HepG2 (cell line): ENCODE measurements around the gene USP10.

Source experiments
- ATF1 ChIP-seq: IDR thresholded peaks from 2 replicates; pipeline ENCODE4 v1.6.1; 2016; ENCODE audit warnings: mild to moderate bottlenecking, control low read depth
- BRCA1 ChIP-seq: sonication (generic); formaldehyde crosslinking; IDR thresholded peaks from 2 replicates; pipeline ENCODE4 v1.4.0; 2020; ENCODE audit warnings: missing genetic modification reagents
- EP300 ChIP-seq, 3 experiments: sonication (generic) in 1 of 3; formaldehyde crosslinking in 1 of 3; IDR thresholded peaks; 2 replicates each; pipeline versions ENCODE4 v1.5.1 to v1.6.1; 2011 to 2020; ENCODE audit warnings: low read depth in 2 of 3, low read length in 2 of 3, borderline replicate concordance in 1 of 3, improper control_type of control experiment in 1 of 3, mild to moderate bottlenecking in 1 of 3, missing genetic modification reagents in 1 of 3, moderate library complexity in 1 of 3
- GTF2F1 ChIP-seq: fragments of 150-350 bp; IDR thresholded peaks from 2 replicates; pipeline ENCODE4 v1.6.1; 2014; ENCODE audit warnings: low read length
- NFYB ChIP-seq: sonication (generic); formaldehyde crosslinking; IDR thresholded peaks from 2 replicates; pipeline ENCODE4 v1.4.0; 2020; ENCODE audit warnings: missing genetic modification reagents
- NPAS2 ChIP-seq: sonication (generic); formaldehyde crosslinking; IDR thresholded peaks from 2 replicates; pipeline ENCODE4 v1.8.0; 2022; ENCODE audit warnings: mild to moderate bottlenecking, missing genetic modification reagents, borderline replicate concordance
- POLR2AphosphoS2 ChIP-seq: IDR thresholded peaks from 2 replicates; pipeline ENCODE4 v1.6.1; 2011; ENCODE audit warnings: low read depth, low read length, improper control_type of control experiment
- ZFP37 ChIP-seq: sonication (generic); formaldehyde crosslinking; IDR thresholded peaks from 2 replicates; pipeline ENCODE4 v1.4.0; 2020; ENCODE audit warnings: missing genetic modification reagents, borderline replicate concordance
- TF ChIP-seq, protein P1 (sequence below): IDR thresholded peaks from 2 replicates; pipeline ENCODE4 v1.4.0; 2020; ENCODE audit warnings: mild to moderate bottlenecking, missing genetic modification reagents
- TF ChIP-seq, protein P2 (sequence below), 2 experiments: sonication (generic) in 1 of 2; formaldehyde crosslinking in 1 of 2; IDR thresholded peaks; 2 replicates each; pipeline versions ENCODE4 v1.5.1 to v1.6.1; 2011 to 2020; ENCODE audit warnings: borderline replicate concordance in 1 of 2, low read depth in 1 of 2, low read length in 1 of 2, mild to moderate bottlenecking in 1 of 2, missing genetic modification reagents in 1 of 2, moderate library complexity in 1 of 2

DNA sequence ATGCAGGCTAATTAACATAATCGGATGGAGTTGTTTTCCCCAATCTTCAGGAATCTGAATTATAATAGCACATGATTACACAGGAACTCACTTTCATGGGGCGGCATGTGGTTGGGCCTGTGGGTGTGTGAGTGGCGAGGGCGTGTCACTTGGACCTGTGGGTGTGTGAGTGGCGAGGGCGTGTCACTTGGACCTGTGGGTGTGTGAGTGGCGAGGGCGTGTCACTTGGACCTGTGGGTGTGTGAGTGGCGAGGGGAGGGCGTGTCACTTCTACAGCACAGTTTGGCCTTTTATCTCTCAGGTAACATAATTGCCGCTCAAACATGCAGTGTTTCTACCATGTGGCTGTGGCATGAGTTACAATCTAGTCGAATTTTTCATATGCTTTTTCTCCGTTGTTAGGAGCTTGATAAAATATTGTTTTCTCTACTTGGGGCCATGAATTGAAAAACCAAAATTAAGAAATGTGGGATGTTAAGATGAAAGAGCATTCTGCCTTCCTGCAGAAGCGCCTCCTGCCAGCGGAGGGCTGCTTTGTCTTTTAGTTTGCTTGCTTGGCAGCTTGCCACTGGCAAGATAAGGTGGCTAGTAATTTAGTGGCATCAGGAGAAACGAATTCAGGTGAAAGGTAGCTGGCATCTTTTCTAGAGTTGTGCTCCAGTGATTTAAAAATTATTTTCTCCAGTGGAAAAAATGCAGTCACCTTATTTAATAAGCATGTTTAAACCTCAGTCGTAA lies 36.2 kb downstream of the USP10 start:
- no peak for TF ChIP-seq BRCA1 (CRISPR knock-in tag)
- no peak for TF ChIP-seq NFYB (CRISPR knock-in tag)
- TF ChIP-seq EP300 (IDR thresholded peaks at IDR 0.05; ENCODE audit: low read depth in 2 of 2, low read length in 2 of 2), result no peak
- TF ChIP-seq EP300 (CRISPR knock-in tag; IDR thresholded peaks at IDR 0.05; ENCODE audit: borderline replicate concordance), result no peak
- TF ChIP-seq, protein P1, sequence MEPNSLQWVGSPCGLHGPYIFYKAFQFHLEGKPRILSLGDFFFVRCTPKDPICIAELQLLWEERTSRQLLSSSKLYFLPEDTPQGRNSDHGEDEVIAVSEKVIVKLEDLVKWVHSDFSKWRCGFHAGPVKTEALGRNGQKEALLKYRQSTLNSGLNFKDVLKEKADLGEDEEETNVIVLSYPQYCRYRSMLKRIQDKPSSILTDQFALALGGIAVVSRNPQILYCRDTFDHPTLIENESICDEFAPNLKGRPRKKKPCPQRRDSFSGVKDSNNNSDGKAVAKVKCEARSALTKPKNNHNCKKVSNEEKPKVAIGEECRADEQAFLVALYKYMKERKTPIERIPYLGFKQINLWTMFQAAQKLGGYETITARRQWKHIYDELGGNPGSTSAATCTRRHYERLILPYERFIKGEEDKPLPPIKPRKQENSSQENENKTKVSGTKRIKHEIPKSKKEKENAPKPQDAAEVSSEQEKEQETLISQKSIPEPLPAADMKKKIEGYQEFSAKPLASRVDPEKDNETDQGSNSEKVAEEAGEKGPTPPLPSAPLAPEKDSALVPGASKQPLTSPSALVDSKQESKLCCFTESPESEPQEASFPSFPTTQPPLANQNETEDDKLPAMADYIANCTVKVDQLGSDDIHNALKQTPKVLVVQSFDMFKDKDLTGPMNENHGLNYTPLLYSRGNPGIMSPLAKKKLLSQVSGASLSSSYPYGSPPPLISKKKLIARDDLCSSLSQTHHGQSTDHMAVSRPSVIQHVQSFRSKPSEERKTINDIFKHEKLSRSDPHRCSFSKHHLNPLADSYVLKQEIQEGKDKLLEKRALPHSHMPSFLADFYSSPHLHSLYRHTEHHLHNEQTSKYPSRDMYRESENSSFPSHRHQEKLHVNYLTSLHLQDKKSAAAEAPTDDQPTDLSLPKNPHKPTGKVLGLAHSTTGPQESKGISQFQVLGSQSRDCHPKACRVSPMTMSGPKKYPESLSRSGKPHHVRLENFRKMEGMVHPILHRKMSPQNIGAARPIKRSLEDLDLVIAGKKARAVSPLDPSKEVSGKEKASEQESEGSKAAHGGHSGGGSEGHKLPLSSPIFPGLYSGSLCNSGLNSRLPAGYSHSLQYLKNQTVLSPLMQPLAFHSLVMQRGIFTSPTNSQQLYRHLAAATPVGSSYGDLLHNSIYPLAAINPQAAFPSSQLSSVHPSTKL (CRISPR knock-in tag), result no peak
- no peak for TF ChIP-seq ZFP37 (CRISPR knock-in tag)
- TF ChIP-seq, protein P2, sequence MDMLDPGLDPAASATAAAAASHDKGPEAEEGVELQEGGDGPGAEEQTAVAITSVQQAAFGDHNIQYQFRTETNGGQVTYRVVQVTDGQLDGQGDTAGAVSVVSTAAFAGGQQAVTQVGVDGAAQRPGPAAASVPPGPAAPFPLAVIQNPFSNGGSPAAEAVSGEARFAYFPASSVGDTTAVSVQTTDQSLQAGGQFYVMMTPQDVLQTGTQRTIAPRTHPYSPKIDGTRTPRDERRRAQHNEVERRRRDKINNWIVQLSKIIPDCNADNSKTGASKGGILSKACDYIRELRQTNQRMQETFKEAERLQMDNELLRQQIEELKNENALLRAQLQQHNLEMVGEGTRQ (IDR thresholded peaks at IDR 0.05; ENCODE audit: low read depth, low read length), result no peak
- TF ChIP-seq, protein P2 (CRISPR knock-in tag; IDR thresholded peaks at IDR 0.05; ENCODE audit: borderline replicate concordance), result no peak
- TF ChIP-seq NPAS2 (CRISPR knock-in tag), result no peak
- no peak for TF ChIP-seq ATF1 (CRISPR knock-in tag)
- TF ChIP-seq GTF2F1, result no peak
- no peak for TF ChIP-seq POLR2AphosphoS2
